Activated T-helper 2 cell treated with anti-CD3 and anti-CD28 coated beads, Interferon-gamma antibody, Interleukin-2, Interleukin-4, amounts not matched to agents 10 μg/mL and 5 μg/mL and 100 μg/mL, durations not matched to agents 14 hours and 24 hours and 36 hours (primary cell): ENCODE data around the gene MKLN1. TPM values are rescaled to one million over a fixed set of nuclear protein-coding genes. Genes with fewer than 3 reads are reported as not detected.
A peak's percentile ranks its signal among the peaks of the same experiment; 100 is the strongest.
"Not testable (repeated sequence)": the region's sequence is repeated elsewhere in the genome, so short reads cannot be mapped to it uniquely, and the experiment has no call there.

Experiments used
- DNase-seq: peaks from one replicate; pipeline ENCODE4 v3.0.0; 2021; ENCODE audit warnings: low spot score
- H3K27ac Mint-ChIP-seq: one replicate; pipeline ENCODE4 v1.8.0; 2021; ENCODE audit warnings: mixed read lengths
- H3K27me3 Mint-ChIP-seq: one replicate; pipeline ENCODE4 v1.8.0; 2021; ENCODE audit warnings: low read depth, mixed read lengths
- H3K36me3 Mint-ChIP-seq: one replicate; pipeline ENCODE4 v1.8.0; 2021; ENCODE audit warnings: low read depth, mixed read lengths
- H3K4me1 Mint-ChIP-seq: one replicate; pipeline ENCODE4 v1.8.0; 2021; ENCODE audit warnings: low read depth, mixed read lengths
- H3K4me3 Mint-ChIP-seq: one replicate; pipeline ENCODE4 v1.8.0; 2021; ENCODE audit warnings: low read depth, mild to moderate bottlenecking, moderate library complexity, mixed read lengths
- H3K9me3 Mint-ChIP-seq: one replicate; pipeline ENCODE4 v1.8.0; 2021; ENCODE audit warnings: mixed read lengths
- intact Hi-C: fragments of 100-400 bp; cut with micrococcal nuclease; formaldehyde crosslinking; loops from one replicate; pipeline ENCODE4 v1.15.1; 2023
- total RNA-seq: library from RNA; stranded (reverse); gene quantifications from 2 replicates; pipeline ENCODE4 v1.2.3, GENCODE V29; 2022

Gene MKLN1
- total RNA-seq, 1 donor from 2014 or later, result 38.3 TPM

- Mint-ChIP-seq H3K9me3 (peaks cover 7% of the 10 kb centered on the region), H3K27ac (peak overlapping the region; percentile 53), H3K4me1 (peaks cover 45% of the 10 kb centered on the region), H3K36me3 (peaks cover 11% of the 10 kb centered on the region), H3K27me3 (no peaks in the 10 kb centered on the region), H3K4me3 (peak overlapping the region; percentile 47)
- no peak for DNase-seq
- intact Hi-C loops, result loop anchor here (5.0 to 10.0 kb wide), 4 partner anchors 42 to 258 kb away; no protein-coding TSS in a partner anchor
These were observed 2.4 kb upstream of the MKLN1 start for GRCh38 chr7:131325179-131325840.

GRCh38 chr7:131326576-131326975 lies 1.1 kb upstream of the MKLN1 start:
- peaks cover 50% of the 10 kb centered on the region for H3K4me1 Mint-ChIP-seq
- no peaks in the 10 kb centered on the region for H3K27me3 Mint-ChIP-seq
- peaks cover 14% of the 10 kb centered on the region for H3K36me3 Mint-ChIP-seq
- intact Hi-C loops, result loop anchor here (5.0 to 10.0 kb wide), 4 partner anchors 41 to 259 kb away; no protein-coding TSS in a partner anchor
- DNase-seq, result no peak
- peak overlapping the region; percentile 94 for H3K4me3 Mint-ChIP-seq
- H3K9me3 Mint-ChIP-seq, result peaks cover 2% of the 10 kb centered on the region
- H3K27ac Mint-ChIP-seq, result peak overlapping the region; percentile 91

GRCh38 chr7:131327049-131327625 lies 539 bp upstream of the MKLN1 start:
- H3K9me3 Mint-ChIP-seq, result no peaks in the 10 kb centered on the region
- DNase-seq, result no peak

GRCh38 chr7:131328377-131329175 lies 900 bp downstream of the MKLN1 start:
- intact Hi-C loops, result loop anchor here (5.0 to 10.0 kb wide), 4 partner anchors 39 to 261 kb away; no protein-coding TSS in a partner anchor
- Mint-ChIP-seq H3K27me3 (no peaks in the 10 kb centered on the region), H3K36me3 (peaks cover 22% of the 10 kb centered on the region), H3K4me1 (peaks cover 47% of the 10 kb centered on the region), H3K9me3 (no peaks in the 10 kb centered on the region), H3K4me3 (peak overlapping the region; percentile 94), H3K27ac (peak overlapping the region; percentile 95)
- DNase-seq, result no peak

More at GRCh38 chr7:131327049-131327625, 539 bp upstream of the MKLN1 start:
- Mint-ChIP-seq H3K27me3 (no peaks in the 10 kb centered on the region), H3K27ac (peak overlapping the region; percentile 91), H3K4me3 (peak overlapping the region; percentile 94), H3K4me1 (peaks cover 48% of the 10 kb centered on the region), H3K36me3 (peaks cover 15% of the 10 kb centered on the region)
- intact Hi-C loops, result loop anchor here (1.0 to 10.0 kb wide), 6 partner anchors 40 to 260 kb away; no protein-coding TSS in a partner anchor

GRCh38 chr7:131329176-131329570 lies 1.5 kb downstream of the MKLN1 start:
- intact Hi-C loops, result loop anchor here (5.0 to 10.0 kb wide), 4 partner anchors 38 to 262 kb away; no protein-coding TSS in a partner anchor
- H3K27me3 Mint-ChIP-seq, result no peaks in the 10 kb centered on the region
- H3K36me3 Mint-ChIP-seq, result peaks cover 27% of the 10 kb centered on the region
- no peak for DNase-seq
- H3K27ac Mint-ChIP-seq, result no peak overlapping the region
- peaks cover 5% of the 10 kb centered on the region for H3K9me3 Mint-ChIP-seq
- peak overlapping the region; percentile 94 for H3K4me3 Mint-ChIP-seq
- H3K4me1 Mint-ChIP-seq, result peaks cover 46% of the 10 kb centered on the region

- Mint-ChIP-seq H3K36me3 (peaks cover 35% of the 10 kb centered on the region), H3K4me1 (peaks cover 39% of the 10 kb centered on the region), H3K27ac (no peak overlapping the region), H3K9me3 (peaks cover 11% of the 10 kb centered on the region), H3K27me3 (no peaks in the 10 kb centered on the region), H3K4me3 (peak overlapping the region; percentile 56)
- no peak for DNase-seq
- intact Hi-C loops, result no loop called here
These were observed 2.6 kb downstream of the MKLN1 start for GRCh38 chr7:131330299-131330698.

- no peak for DNase-seq
- no peak overlapping the region for H3K4me3 Mint-ChIP-seq
- peaks cover 26% of the 10 kb centered on the region for H3K9me3 Mint-ChIP-seq
- H3K4me1 Mint-ChIP-seq, result peaks cover 28% of the 10 kb centered on the region
- H3K27ac Mint-ChIP-seq, result no peak overlapping the region
- intact Hi-C loops, result no loop called here
- peaks cover 49% of the 10 kb centered on the region for H3K36me3 Mint-ChIP-seq
- no peaks in the 10 kb centered on the region for H3K27me3 Mint-ChIP-seq
These were observed 4.1 kb downstream of the MKLN1 start for GRCh38 chr7:131331806-131332205.

- peaks cover 55% of the 10 kb centered on the region for H3K36me3 Mint-ChIP-seq
- peaks cover 24% of the 10 kb centered on the region for H3K4me1 Mint-ChIP-seq
- intact Hi-C loops, result not testable (repeated sequence)
These were observed 5.1 kb downstream of the MKLN1 start for GRCh38 chr7:131332729-131333128.

GRCh38 chr7:131335639-131336381 lies 8.1 kb downstream of the MKLN1 start:
- intact Hi-C loops, result no loop called here
- Mint-ChIP-seq H3K36me3 (peaks cover 70% of the 10 kb centered on the region), H3K4me1 (peaks cover 11% of the 10 kb centered on the region)

More at GRCh38 chr7:131332729-131333128, 5.1 kb downstream of the MKLN1 start:
- H3K4me3 Mint-ChIP-seq, H3K27me3 Mint-ChIP-seq, DNase-seq, H3K27ac Mint-ChIP-seq: not testable (repeated sequence)
- peaks cover 33% of the 10 kb centered on the region for H3K9me3 Mint-ChIP-seq

GRCh38 chr7:131336956-131337355 lies 9.3 kb downstream of the MKLN1 start:
- Mint-ChIP-seq H3K4me3 (no peak overlapping the region), H3K36me3 (peaks cover 75% of the 10 kb centered on the region), H3K9me3 (peaks cover 51% of the 10 kb centered on the region), H3K4me1 (peaks cover 14% of the 10 kb centered on the region), H3K27ac (no peak overlapping the region), H3K27me3 (no peaks in the 10 kb centered on the region)
- intact Hi-C loops, result no loop called here
- DNase-seq, result no peak

More at GRCh38 chr7:131335639-131336381, 8.1 kb downstream of the MKLN1 start:
- DNase-seq, result no peak
- Mint-ChIP-seq H3K4me3 (no peak overlapping the region), H3K27ac (no peak overlapping the region), H3K9me3 (peaks cover 51% of the 10 kb centered on the region), H3K27me3 (no peaks in the 10 kb centered on the region)

GRCh38 chr7:131338173-131338572 lies 10.5 kb downstream of the MKLN1 start:
- Mint-ChIP-seq H3K36me3 (peaks cover 75% of the 10 kb centered on the region), H3K9me3 (peaks cover 51% of the 10 kb centered on the region)
- intact Hi-C loops, result no loop called here

More at GRCh38 chr7:131338173-131338572, 10.5 kb downstream of the MKLN1 start:
- H3K4me1 Mint-ChIP-seq, result peaks cover 15% of the 10 kb centered on the region
- H3K27me3 Mint-ChIP-seq, result no peaks in the 10 kb centered on the region
- no peak overlapping the region for H3K4me3 Mint-ChIP-seq
- DNase-seq, result no peak
- no peak overlapping the region for H3K27ac Mint-ChIP-seq
